Measurements from ENCODE around the gene RAPSN.

The RAPSN gene

DNA sequence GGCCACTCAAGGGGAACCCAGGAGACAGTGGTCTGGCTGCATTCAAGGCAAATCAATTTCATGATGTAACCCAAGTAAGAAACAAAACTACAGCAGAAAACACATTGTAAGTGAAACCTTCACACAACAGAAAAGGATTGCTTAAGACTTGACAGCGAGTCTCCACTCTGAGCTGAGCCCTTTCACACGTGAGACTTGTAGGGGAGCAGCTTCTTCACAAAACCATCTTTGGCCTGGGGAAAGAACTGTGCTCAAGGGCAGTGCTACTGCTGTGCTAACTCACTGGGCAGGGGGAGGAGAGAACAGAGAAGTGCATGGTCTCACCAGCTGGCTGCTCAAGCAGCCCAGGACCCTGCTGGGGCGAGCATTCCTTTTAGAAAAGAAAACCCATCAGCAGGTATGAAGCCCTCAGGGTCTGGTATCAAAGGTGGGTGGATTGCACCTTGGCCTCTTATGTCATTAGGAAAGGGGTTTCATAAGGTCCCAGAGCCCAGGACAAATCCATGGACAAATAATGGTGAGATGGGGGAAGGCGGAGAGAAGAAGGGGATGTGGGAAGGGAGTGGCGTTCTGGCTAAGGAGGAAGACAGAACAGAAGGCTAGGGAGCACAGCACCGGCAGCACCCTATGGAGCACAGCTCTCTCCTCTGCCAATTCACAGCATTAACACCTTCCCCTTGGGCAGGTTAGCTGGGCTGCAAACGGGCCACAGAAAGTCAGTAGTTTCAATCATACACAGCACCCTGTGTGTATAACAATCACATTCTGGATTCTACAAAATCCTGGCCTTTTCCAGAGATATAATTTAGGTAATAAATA is 20.6 kb upstream of the RAPSN start:
- no peaks in the 10 kb centered on the region for H3K4me1 ChIP-seq (ENCODE audit: insufficient read depth, low read length, severe bottlenecking)
- no peaks in the 10 kb centered on the region for H4K20me1 ChIP-seq (ENCODE audit: insufficient read depth, low read length)
- H3K36me3 ChIP-seq (ENCODE audit: insufficient read depth, low read length), result peaks cover 93% of the 10 kb centered on the region

DNA sequence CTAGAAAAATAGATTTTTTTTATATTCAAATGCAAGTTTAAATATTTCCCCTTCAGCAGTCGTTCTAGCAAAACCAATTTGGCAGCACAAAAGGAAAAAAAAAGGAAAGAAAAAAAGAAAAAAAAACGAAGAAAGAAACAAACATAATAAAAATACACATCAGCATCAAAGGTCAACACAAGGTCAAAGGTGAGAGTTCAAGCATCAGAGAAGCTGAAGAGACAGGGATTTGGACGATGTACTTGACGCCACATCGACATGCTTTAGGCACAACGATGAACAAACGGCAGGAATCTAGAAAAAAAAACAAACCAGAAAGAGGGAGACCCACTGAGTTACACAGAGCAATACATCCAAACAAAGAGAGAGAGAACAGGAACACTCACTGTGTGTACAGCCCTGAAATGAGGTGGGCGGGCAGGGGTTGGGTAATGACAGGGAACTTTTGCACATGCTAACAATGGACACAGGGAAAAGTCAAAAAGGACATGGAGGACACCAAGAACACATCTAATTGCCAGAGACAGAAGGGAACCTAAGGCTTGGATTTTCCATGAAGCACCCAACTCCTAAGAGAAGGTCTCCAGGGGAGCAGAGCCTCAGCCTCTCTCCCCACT is 19.8 kb upstream of the RAPSN start:
- no peak overlapping the region for H3K9ac ChIP-seq (ENCODE audit: low read length)
- no peaks in the 10 kb centered on the region for H3K79me2 ChIP-seq (ENCODE audit: insufficient read depth, low read length)
- H3K4me1 ChIP-seq (ENCODE audit: insufficient read depth, low read length, severe bottlenecking), result no peaks in the 10 kb centered on the region
- no peak overlapping the region for H3K27ac ChIP-seq (ENCODE audit: low read depth, low read length, poor library complexity, severe bottlenecking)
- no peak overlapping the region for H3K4me2 ChIP-seq (ENCODE audit: low read length)
- no peaks in the 10 kb centered on the region for H4K20me1 ChIP-seq (ENCODE audit: insufficient read depth, low read length)
- H3K9me2 ChIP-seq (ENCODE audit: low read depth, low read length), result no peaks in the 10 kb centered on the region
- peaks cover 88% of the 10 kb centered on the region for H3K36me3 ChIP-seq (ENCODE audit: insufficient read depth, low read length)
- no peak overlapping the region for H3K4me3 ChIP-seq (ENCODE audit: low read depth, low read length, poor library complexity, severe bottlenecking)
- no peaks in the 10 kb centered on the region for H3K9me3 ChIP-seq (ENCODE audit: low read length)
- no peaks in the 10 kb centered on the region for H3K27me3 ChIP-seq (ENCODE audit: insufficient read depth, low read length)
- H3F3A ChIP-seq (ENCODE audit: insufficient read depth, low read length), result no peaks in the 10 kb centered on the region
- H2AFZ ChIP-seq (ENCODE audit: low read length), result no peak overlapping the region
- TF ChIP-seq EZH2 (IDR thresholded peaks at IDR 0.05; ENCODE audit: borderline replicate concordance, low read length), result no peak

More for the DNA sequence above, 20.6 kb upstream of the RAPSN start:
- TF ChIP-seq, protein P1, sequence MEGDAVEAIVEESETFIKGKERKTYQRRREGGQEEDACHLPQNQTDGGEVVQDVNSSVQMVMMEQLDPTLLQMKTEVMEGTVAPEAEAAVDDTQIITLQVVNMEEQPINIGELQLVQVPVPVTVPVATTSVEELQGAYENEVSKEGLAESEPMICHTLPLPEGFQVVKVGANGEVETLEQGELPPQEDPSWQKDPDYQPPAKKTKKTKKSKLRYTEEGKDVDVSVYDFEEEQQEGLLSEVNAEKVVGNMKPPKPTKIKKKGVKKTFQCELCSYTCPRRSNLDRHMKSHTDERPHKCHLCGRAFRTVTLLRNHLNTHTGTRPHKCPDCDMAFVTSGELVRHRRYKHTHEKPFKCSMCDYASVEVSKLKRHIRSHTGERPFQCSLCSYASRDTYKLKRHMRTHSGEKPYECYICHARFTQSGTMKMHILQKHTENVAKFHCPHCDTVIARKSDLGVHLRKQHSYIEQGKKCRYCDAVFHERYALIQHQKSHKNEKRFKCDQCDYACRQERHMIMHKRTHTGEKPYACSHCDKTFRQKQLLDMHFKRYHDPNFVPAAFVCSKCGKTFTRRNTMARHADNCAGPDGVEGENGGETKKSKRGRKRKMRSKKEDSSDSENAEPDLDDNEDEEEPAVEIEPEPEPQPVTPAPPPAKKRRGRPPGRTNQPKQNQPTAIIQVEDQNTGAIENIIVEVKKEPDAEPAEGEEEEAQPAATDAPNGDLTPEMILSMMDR (IDR thresholded peaks at IDR 0.05; ENCODE audit: low read length), result no peak
- no peak for TF ChIP-seq EZH2 (IDR thresholded peaks at IDR 0.05; ENCODE audit: borderline replicate concordance, low read length)
- no peaks in the 10 kb centered on the region for H3K27me3 ChIP-seq (ENCODE audit: insufficient read depth, low read length)
- H3K4me3 ChIP-seq (ENCODE audit: low read depth, low read length, poor library complexity, severe bottlenecking), result no peak overlapping the region
- no peaks in the 10 kb centered on the region for H3K9me3 ChIP-seq (ENCODE audit: low read length)
- H3F3A ChIP-seq (ENCODE audit: insufficient read depth, low read length), result no peaks in the 10 kb centered on the region
- no peak overlapping the region for H3K9ac ChIP-seq (ENCODE audit: low read length)
- no peaks in the 10 kb centered on the region for H3K79me2 ChIP-seq (ENCODE audit: insufficient read depth, low read length)
- no peak overlapping the region for H3K4me2 ChIP-seq (ENCODE audit: low read length)
- H3K27ac ChIP-seq (ENCODE audit: low read depth, low read length, poor library complexity, severe bottlenecking), result no peak overlapping the region
- no peaks in the 10 kb centered on the region for H3K9me2 ChIP-seq (ENCODE audit: low read depth, low read length)
- no peak overlapping the region for H2AFZ ChIP-seq (ENCODE audit: low read length)

DNA sequence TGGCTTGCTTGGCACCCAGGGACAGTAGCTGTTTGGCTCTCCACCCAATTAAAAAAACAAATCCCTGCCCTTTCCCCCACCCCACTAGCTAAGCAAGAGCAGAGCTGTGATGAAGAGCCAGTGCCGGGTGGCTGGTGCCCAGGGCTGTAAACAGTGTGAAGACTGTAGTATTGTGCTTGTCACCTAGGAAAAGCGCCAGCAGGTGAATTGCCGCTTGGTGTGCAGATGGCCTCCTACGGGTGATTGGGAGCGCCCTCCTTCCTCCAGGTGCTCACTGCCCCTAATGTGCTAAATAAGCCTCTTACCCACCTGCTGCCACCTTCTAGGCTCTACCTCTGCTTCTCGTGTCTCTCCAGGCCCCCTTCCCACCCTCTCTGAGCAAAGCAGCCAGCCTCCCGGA is 18.4 kb upstream of the RAPSN start:
- no peaks in the 10 kb centered on the region for H3K9me3 ChIP-seq (ENCODE audit: low read length)
- no peaks in the 10 kb centered on the region for H3F3A ChIP-seq (ENCODE audit: insufficient read depth, low read length)
- H3K27ac ChIP-seq (ENCODE audit: low read depth, low read length, poor library complexity, severe bottlenecking), result no peak overlapping the region
- no peak overlapping the region for H3K4me3 ChIP-seq (ENCODE audit: low read depth, low read length, poor library complexity, severe bottlenecking)
- H2AFZ ChIP-seq (ENCODE audit: low read length), result no peak overlapping the region
- no peak overlapping the region for H3K4me2 ChIP-seq (ENCODE audit: low read length)
- peaks cover 74% of the 10 kb centered on the region for H3K36me3 ChIP-seq (ENCODE audit: insufficient read depth, low read length)
- no peaks in the 10 kb centered on the region for H3K79me2 ChIP-seq (ENCODE audit: insufficient read depth, low read length)
- H3K4me1 ChIP-seq (ENCODE audit: insufficient read depth, low read length, severe bottlenecking), result no peaks in the 10 kb centered on the region
- no peaks in the 10 kb centered on the region for H3K27me3 ChIP-seq (ENCODE audit: insufficient read depth, low read length)
- TF ChIP-seq EZH2 (IDR thresholded peaks at IDR 0.05; ENCODE audit: borderline replicate concordance, low read length), result no peak
- TF ChIP-seq, protein P1 (IDR thresholded peaks at IDR 0.05; ENCODE audit: low read length), result no peak
- H3K9me2 ChIP-seq (ENCODE audit: low read depth, low read length), result no peaks in the 10 kb centered on the region
- no peak overlapping the region for H3K9ac ChIP-seq (ENCODE audit: low read length)
- no peaks in the 10 kb centered on the region for H4K20me1 ChIP-seq (ENCODE audit: insufficient read depth, low read length)

All from OCI-LY1 (cell line).